Skeletal muscle satellite cell (primary cell): ENCODE measurements around the gene WDR11.
"Not testable (repeated sequence)": the region's sequence is repeated elsewhere in the genome, so short reads cannot be mapped to it uniquely, and the experiment has no call there.

Source experiments
- H3K27me3 ChIP-seq: 2 replicates; pipeline ENCODE4 v1.7.0; 2013; ENCODE audit warnings: low read length; ENCODE audit not compliant: control insufficient read depth, insufficient read depth
- H3K36me3 ChIP-seq: 2 replicates; pipeline ENCODE4 v1.7.0; 2013; ENCODE audit warnings: mild to moderate bottlenecking, control low read depth, low read length; ENCODE audit not compliant: insufficient read depth
- H3K4me1 ChIP-seq: 2 replicates; pipeline ENCODE4 v1.7.0; 2013; ENCODE audit warnings: low read length; ENCODE audit not compliant: control insufficient read depth, insufficient read depth
- H3K4me2 ChIP-seq: 2 replicates; pipeline ENCODE4 v1.7.0; 2013; ENCODE audit warnings: mild to moderate bottlenecking, low read length
- H3K4me3 ChIP-seq: 2 replicates; pipeline ENCODE4 v1.7.0; 2013; ENCODE audit warnings: low read length
- H3K9ac ChIP-seq: 2 replicates; pipeline ENCODE4 v1.7.0; 2013; ENCODE audit warnings: mild to moderate bottlenecking, low read depth, low read length, moderate library complexity
- H3K9me3 ChIP-seq: replicated peaks from 2 replicates; pipeline ENCODE4 v1.7.0; 2013; ENCODE audit warnings: mild to moderate bottlenecking, control low read depth, low read length

The WDR11 gene

DNA sequence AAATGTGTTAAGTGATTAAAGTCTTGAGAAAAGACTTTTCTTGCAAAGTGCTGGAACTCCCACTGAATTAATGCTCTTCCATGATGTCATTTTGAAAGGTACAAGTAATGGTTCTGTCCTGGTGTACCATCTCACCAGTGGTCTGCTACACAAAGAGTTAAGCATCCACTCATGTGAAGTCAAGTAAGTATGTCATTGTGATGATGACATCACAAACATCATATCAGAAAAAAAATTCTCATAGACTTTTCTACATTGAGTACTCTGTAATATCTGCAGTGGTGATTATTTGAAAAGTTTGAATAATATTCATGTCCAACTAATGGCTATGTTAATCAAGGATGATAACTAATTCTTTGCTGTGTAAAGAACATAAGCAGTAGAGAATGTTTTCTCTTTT is 22.6 kb downstream of the WDR11 start:
- no peak overlapping the region for H3K4me2 ChIP-seq
- H3K27me3 ChIP-seq = no peaks in the 10 kb centered on the region
- no peaks in the 10 kb centered on the region for H3K4me1 ChIP-seq
- H3K9me3 ChIP-seq = no peaks in the 10 kb centered on the region
- no peak overlapping the region for H3K4me3 ChIP-seq
- H3K36me3 ChIP-seq = peaks cover 23% of the 10 kb centered on the region
- H3K9ac ChIP-seq = no peak overlapping the region

DNA sequence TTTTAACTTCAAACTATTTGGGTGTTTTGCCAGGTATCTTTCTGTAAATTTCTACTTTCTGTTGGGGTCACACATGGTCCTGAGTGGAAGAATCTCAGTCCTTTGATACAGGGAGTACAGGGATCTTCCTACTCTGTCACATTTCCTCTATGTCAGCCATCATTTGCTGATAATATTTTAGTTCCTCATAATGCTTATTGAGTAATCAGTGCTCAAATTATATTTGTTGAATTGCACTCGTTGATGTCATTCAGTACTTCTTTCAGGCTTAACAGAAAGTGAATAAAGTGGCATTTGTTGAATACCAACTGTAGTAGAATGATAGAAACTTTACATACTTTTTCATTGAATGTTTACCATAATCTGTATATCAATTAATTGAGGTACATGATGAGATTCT is 31.9 kb downstream of the WDR11 start:
- Histone ChIP-seq H3K27me3 (no peaks in the 10 kb centered on the region), H3K36me3 (peaks cover 36% of the 10 kb centered on the region)

GRCh38 chr10:120887482-120887881 is 36.3 kb downstream of the WDR11 start:
- H3K4me1 ChIP-seq = no peaks in the 10 kb centered on the region
- no peak overlapping the region for H3K4me2 ChIP-seq
- H3K27me3 ChIP-seq = no peaks in the 10 kb centered on the region
- no peak overlapping the region for H3K9ac ChIP-seq
- H3K4me3 ChIP-seq = no peak overlapping the region
- H3K36me3 ChIP-seq = peaks cover 51% of the 10 kb centered on the region
- H3K9me3 ChIP-seq = no peaks in the 10 kb centered on the region

More for the DNA sequence above, 31.9 kb downstream of the WDR11 start:
- Histone ChIP-seq H3K9ac (no peak overlapping the region), H3K4me2 (no peak overlapping the region), H3K4me3 (no peak overlapping the region), H3K4me1 (no peaks in the 10 kb centered on the region), H3K9me3 (no peaks in the 10 kb centered on the region)

DNA sequence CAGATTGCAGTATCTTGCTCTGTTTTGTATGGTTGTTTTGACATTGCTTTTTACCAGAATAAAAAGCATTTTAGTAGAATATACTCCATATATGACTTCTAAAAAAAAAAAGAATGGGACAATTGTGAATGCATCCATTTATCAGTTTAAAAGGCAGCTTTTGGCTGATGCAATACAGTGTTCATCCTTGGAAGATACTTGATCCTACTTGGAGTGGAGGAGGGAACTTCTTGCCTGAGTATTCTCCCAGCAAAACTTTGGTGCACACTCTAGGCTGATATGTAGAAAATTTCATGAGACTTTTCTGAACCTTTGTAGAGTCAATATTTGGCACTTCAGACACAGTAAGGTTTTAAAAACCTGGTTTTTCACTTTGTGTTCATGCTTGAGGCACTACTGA is 40.2 kb downstream of the WDR11 start:
- no peaks in the 10 kb centered on the region for H3K9me3 ChIP-seq
- H3K4me2 ChIP-seq = no peak overlapping the region
- no peaks in the 10 kb centered on the region for H3K27me3 ChIP-seq
- peaks cover 47% of the 10 kb centered on the region for H3K36me3 ChIP-seq
- no peaks in the 10 kb centered on the region for H3K4me1 ChIP-seq
- H3K4me3 ChIP-seq = no peak overlapping the region
- H3K9ac ChIP-seq = no peak overlapping the region

- Histone ChIP-seq H3K9ac (no peak overlapping the region), H3K4me3 (no peak overlapping the region), H3K36me3 (peaks cover 37% of the 10 kb centered on the region), H3K27me3 (no peaks in the 10 kb centered on the region), H3K4me1 (no peaks in the 10 kb centered on the region), H3K4me2 (no peak overlapping the region), H3K9me3 (no peaks in the 10 kb centered on the region)
These were observed 43.4 kb downstream of the WDR11 start for GRCh38 chr10:120894556-120894955.

- Histone ChIP-seq H3K4me1 (no peaks in the 10 kb centered on the region), H3K27me3 (no peaks in the 10 kb centered on the region), H3K36me3 (peaks cover 38% of the 10 kb centered on the region), H3K4me2 (no peak overlapping the region), H3K9ac (no peak overlapping the region), H3K4me3 (no peak overlapping the region), H3K9me3 (no peaks in the 10 kb centered on the region)
These were observed 46.2 kb downstream of the WDR11 start for GRCh38 chr10:120897343-120897742.

DNA sequence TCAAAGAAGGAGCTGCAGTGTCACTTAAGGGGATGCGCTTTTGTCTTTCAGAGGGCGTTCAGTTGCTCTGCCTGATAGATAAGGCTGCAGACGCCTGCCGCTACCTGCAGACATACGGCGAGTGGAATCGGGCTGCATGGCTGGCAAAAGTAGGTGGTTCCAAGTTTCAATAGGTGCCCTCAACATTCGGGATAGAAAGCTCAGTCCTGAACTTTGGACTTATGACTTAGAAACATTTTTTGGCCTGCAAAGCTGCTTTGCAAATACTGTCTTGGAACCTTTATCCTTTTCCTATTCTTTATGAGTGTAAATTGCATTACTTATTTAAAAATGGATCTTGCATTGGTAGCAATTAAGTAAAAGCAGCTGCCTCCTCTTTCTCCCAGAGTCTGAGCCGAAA is 54.1 kb downstream of the WDR11 start:
- no peaks in the 10 kb centered on the region for H3K27me3 ChIP-seq
- H3K4me3 ChIP-seq = no peak overlapping the region
- H3K9ac ChIP-seq = no peak overlapping the region
- H3K4me1 ChIP-seq = no peaks in the 10 kb centered on the region
- no peak overlapping the region for H3K4me2 ChIP-seq
- peaks cover 84% of the 10 kb centered on the region for H3K36me3 ChIP-seq
- peaks cover 3% of the 10 kb centered on the region for H3K9me3 ChIP-seq

DNA sequence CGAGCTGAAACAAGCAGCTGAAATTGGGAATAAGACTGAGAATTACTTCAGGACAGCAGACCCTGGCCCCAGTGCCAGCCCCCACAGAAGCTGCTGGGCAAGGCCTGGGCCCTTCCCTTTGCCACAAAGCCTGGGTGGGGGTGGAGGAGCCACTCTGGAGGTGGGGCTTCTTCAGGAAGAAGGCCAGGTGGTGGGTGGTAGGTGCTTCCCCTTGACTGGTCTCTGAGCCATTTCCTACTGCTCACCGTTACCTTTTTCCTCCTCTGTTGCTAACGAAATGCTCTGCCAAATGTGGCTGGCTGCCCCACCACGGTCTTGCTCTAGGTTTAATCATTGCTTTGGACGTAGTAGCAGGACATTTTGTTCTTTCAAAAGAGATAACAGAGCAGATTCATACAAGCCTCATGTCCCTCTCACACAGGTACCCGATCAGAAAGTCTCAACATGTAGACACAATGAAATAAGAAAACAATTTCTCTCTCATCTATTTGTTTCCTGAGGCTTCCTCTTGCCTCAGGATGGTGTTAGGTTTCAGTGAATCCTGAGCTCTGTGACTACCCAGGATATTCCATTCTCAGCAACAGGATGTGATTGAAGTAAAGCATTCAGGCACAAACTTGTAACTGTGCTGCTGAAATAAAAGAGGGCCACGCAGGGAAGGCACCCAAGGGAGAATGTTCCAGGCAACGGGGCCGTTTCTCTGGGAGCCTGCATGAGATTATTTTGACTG is 66.5 kb downstream of the WDR11 start:
- no peak overlapping the region for H3K4me2 ChIP-seq
- no peak overlapping the region for H3K9ac ChIP-seq
- peaks cover 9% of the 10 kb centered on the region for H3K9me3 ChIP-seq
- no peak overlapping the region for H3K4me3 ChIP-seq
- H3K4me1 ChIP-seq = no peaks in the 10 kb centered on the region
- H3K27me3 ChIP-seq = no peaks in the 10 kb centered on the region
- no peaks in the 10 kb centered on the region for H3K36me3 ChIP-seq

GRCh38 chr10:120923886-120924285 is 72.7 kb downstream of the WDR11 start:
- not testable (repeated sequence) for H3K27me3 ChIP-seq, H3K36me3 ChIP-seq, H3K9me3 ChIP-seq, H3K9ac ChIP-seq, H3K4me2 ChIP-seq, H3K4me1 ChIP-seq, H3K4me3 ChIP-seq

DNA sequence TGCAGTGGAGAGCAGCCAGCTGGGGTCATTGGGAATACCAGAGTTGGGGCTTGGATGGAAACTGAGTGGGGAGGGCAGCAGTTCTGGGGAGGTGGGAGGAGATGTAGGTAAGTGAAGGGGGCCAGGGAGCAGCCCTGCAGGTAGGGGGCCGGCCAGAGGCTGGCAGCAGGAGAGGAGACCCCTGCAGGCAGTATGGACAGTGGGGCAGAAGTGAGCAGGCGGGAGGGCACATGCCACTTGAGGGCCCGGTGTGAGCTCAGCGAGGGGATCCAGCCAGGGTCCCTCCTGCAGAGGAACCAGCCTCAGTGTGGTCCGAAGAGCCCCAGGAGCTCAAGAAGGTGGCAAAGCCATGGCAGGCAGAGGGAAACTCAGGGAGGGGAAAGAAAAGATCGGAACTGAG is 75.4 kb downstream of the WDR11 start:
- H3K4me3 ChIP-seq = no peak overlapping the region
- H3K9ac ChIP-seq = no peak overlapping the region
- H3K36me3 ChIP-seq = no peaks in the 10 kb centered on the region
- no peak overlapping the region for H3K4me2 ChIP-seq
- no peaks in the 10 kb centered on the region for H3K27me3 ChIP-seq
- no peaks in the 10 kb centered on the region for H3K9me3 ChIP-seq
- H3K4me1 ChIP-seq = no peaks in the 10 kb centered on the region

- H3K36me3 ChIP-seq = no peaks in the 10 kb centered on the region
- H3K4me1 ChIP-seq = no peaks in the 10 kb centered on the region
These were observed 76.2 kb downstream of the WDR11 start for GRCh38 chr10:120927352-120927751.

GRCh38 chr10:120929166-120929565 is 78.0 kb downstream of the WDR11 start:
- Histone ChIP-seq H3K4me1 (no peaks in the 10 kb centered on the region), H3K9ac (no peak overlapping the region), H3K9me3 (peaks cover 4% of the 10 kb centered on the region), H3K4me3 (no peak overlapping the region), H3K36me3 (no peaks in the 10 kb centered on the region), H3K4me2 (no peak overlapping the region), H3K27me3 (no peaks in the 10 kb centered on the region)

More at GRCh38 chr10:120927352-120927751, 76.2 kb downstream of the WDR11 start:
- Histone ChIP-seq H3K27me3 (no peaks in the 10 kb centered on the region), H3K9ac (no peak overlapping the region), H3K4me3 (no peak overlapping the region), H3K9me3 (peaks cover 4% of the 10 kb centered on the region), H3K4me2 (no peak overlapping the region)
